Measurements from ENCODE around the gene PNN.
"Not testable (repeated sequence)": the region's sequence is repeated elsewhere in the genome, so short reads cannot be mapped to it uniquely, and the experiment has no call there.

PNN gene
- total RNA-seq: 134 to 193 (median 160) reads per million in 4 experiments

GRCh38 chr14:39174560-39175444 lies at the start of gene PNN:
Gene PNN (plus strand): TSS chr14:39175254. CDS start chr14:39175280, 26 bp downstream.
- DNase-seq: peak; percentile 95

- not testable (repeated sequence) for DNase-seq
These were observed 37.2 kb upstream of the PNN start for GRCh38 chr14:39137835-39138234.

DNA sequence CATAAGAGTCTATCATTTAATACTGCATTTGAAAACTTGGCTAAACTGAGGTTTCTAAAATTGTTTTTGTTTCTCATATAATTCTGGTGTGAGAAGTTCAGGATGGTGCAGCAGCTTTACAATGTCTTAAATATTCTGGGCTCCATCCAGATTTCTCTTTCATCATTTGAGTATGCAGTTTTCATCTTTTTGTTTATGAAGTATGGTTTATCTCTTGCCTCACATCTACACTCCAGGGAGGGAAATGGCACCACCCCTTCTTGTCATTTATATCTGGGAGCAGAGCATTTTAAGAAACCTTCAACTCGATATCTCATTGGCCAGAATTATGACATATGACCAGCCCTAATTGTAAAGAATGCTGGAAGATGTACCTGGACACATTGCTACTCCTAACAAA lies 36.6 kb upstream of the PNN start:
- no peak for DNase-seq

- DNase-seq: no peak
These were observed 34.9 kb upstream of the PNN start for GRCh38 chr14:39140170-39140569.

- DNase-seq: not testable (repeated sequence)
These were observed 33.4 kb upstream of the PNN start for GRCh38 chr14:39141623-39142022.

GRCh38 chr14:39143226-39143625 lies 31.8 kb upstream of the PNN start:
- not testable (repeated sequence) for DNase-seq

DNA sequence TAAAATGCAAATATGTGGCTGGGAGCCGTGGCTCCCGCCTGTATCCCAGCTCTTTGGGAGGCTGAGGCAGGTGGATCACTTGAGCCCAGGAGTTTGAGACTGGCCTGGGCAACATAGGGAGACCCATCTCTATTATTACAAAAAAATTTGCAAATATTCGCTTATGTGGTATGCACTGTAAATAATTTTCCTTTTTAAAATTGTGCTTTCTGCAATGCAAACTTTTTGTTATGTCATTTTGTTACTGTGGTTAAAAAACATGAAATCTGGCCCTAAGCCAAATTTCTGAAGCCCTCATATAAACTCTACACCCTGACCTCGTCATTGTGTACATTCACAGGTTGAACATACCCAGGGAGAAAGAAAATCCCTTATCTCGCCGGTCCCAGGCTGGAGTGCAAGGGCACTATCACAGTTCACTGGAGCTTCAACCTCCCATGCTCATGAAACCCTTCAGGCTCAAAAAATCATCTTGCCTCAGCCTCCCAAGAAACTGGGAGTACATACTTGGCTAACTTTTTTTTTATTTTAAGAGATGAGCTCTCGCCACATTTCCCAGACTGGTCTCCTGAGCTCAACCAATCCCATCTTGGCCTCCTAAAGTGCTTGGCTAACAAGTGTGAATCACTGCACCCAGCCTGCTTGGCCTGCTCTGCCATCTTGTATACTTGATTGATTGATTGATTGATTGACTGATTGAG lies 29.6 kb upstream of the PNN start:
- DNase-seq: no peak

GRCh38 chr14:39154594-39155189 lies 20.4 kb upstream of the PNN start:
- no peak for DNase-seq

DNA sequence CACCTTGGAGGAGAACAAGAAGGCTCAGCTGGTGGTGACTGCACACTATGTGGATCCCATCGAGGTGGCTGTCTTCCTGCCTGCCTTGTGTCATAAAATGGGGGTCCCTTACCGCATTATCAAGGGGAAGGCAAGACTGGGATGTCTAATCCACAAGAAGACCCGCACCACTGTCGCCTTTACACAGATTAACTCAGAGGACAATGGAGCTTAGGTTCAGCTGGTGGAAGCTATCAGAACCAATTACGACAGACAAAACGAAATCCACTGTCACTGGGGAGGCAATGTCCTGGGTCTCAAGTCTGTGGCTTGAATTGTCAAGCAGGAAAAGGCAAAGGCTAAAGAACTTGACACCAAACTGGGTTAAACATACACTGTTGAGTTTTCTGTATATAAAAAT lies 17.6 kb upstream of the PNN start:
- no peak for DNase-seq

- no peak for DNase-seq
These were observed 16.7 kb upstream of the PNN start for GRCh38 chr14:39158222-39158858.

DNA sequence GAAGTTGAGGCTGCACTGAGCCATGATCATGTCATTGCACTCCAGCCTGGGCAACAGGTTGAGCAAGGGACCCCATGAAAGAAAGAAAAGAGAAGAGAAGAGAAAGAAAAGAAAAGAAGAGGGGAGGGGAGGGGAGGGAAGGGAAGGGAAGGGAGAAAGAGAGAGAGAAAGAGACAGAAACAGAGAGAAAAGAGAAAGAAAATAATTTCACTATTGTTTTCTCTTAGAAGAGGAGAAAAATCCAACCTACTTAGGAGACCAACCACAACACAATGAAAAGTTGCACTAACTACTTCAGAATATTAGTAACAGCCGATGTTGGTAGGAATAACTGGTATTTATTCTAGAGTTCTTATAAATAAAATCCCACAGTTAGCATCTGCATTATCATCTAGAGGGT lies 14.6 kb upstream of the PNN start:
- no peak for DNase-seq

DNA sequence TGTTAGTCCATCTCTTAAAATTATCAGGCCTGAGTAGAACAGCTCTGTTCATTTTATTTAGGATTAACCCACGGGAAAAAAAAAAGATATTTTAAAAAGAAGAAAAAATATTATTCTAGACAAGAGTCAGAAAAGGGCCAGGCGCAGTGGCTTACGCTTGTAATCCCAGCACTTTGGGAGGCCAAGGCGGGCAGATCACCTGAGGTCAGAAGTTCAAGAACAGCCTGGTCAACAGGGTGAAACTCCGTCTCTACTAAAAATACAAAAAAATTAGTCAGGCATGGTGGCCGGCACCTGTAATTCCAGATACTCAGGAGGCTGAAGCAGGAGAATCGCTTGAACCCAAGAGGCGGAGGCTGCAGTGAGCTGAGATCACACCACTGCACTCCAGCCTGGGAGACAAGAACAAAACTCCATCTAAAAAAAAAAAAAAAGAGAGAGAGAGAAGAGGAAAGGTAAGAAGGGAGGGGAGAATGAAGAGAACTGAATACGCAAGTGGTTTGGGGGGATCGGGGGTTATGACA lies 7.2 kb upstream of the PNN start:
- not testable (repeated sequence) for DNase-seq

DNA sequence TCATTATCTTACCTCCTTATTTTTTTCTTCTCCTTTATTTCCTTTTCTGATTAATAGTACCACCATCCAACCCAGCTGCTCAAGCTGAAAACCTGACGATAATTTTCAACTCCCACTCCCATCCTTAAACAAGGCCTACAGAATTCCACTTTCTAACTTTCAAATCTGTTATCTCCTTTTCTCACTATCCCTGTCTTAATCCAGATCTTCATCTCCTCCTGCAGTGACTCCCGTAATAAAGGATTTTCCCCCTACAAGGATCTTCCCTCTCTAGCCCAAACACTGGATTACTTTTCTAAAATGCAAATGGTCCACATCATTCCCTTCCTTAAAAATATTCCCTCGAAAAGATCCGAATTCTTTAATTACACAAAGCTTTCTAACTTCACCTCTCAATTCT lies 6.5 kb upstream of the PNN start:
- no peak for DNase-seq

GRCh38 chr14:39169541-39169900 lies 5.5 kb upstream of the PNN start:
- DNase-seq: no peak

DNA sequence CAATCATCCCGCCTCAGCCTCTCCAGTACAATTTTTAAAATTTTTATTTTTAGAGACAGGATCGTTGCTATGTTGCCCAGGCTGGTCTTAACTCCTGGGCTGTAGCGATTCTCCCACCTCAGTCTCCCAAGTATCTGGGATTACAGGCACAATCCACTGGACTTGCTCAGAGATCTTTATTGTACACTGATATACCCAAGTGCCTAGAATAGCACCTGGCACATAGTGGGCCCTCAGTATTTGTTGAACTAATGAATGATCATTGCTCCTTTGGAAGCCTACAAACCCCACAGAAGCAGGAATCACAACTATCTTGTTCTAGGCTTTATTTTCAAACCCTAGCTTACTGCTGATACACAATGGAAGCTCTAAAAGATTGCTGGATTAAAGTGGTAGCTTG lies 1.9 kb upstream of the PNN start:
- no peak for DNase-seq

- peak; percentile 20 for DNase-seq
These were observed 600 bp downstream of the PNN start for GRCh38 chr14:39175445-39176262.

DNA sequence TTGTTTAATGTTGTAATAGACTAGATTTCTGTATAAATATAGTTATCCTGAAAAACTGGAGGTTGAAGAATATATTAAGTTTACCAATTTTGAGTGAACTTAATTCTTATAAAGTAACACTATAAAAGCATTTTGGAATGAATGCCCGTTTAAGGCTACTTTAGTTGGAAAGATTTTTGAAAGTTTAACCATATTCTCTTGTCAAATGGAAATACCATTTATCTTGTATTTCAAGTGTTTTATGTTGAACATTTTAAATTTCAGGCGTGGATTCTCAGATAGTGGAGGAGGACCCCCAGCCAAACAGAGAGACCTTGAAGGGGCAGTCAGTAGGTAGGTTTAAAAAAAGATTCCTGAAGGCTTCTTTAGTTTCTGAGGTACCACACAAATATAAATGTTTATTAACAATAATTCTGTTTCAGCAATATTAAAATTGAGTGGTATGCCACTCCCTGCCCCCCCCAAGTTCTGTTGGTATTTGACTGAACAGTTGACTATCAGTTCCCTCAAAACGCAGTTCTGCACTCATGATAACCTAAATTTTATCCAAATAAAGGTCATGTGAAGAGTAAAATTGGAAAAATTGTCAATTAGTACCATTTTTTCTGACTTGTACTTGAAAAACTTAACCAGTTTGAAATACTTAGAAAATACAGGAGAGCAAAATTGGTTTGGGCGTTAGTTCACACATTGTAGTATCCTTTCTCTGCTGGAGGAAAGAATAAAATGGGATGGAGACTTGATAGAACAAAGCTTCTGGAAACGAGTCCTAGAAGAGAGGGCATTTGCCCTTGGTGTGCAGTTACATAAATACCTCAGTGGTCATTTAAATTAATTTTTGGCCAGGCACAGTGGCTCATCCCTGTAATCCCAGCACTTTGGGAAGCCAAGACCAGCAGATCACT lies 1.5 kb downstream of the PNN start:
- DNase-seq: no peak

DNA sequence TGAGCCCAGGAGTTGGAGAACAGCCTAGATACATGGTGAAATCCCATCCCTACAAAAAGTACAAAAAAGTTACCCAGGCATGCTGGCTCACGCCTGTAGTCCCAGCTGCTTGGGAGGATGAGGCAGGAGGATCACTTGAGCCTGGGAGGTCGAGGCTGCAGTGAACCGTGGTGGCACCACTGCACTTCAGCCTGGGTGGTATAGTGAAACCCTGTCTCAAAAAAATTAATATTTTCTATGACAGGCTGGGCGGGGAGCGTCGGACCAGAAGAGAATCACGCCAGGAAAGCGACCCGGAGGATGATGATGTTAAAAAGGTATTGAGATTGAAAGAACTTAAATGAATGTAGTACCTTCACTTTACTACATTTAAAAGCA lies 2.1 kb downstream of the PNN start:
- no peak for DNase-seq

GRCh38 chr14:39179042-39179441 lies 4.0 kb downstream of the PNN start:
- DNase-seq: no peak

DNA sequence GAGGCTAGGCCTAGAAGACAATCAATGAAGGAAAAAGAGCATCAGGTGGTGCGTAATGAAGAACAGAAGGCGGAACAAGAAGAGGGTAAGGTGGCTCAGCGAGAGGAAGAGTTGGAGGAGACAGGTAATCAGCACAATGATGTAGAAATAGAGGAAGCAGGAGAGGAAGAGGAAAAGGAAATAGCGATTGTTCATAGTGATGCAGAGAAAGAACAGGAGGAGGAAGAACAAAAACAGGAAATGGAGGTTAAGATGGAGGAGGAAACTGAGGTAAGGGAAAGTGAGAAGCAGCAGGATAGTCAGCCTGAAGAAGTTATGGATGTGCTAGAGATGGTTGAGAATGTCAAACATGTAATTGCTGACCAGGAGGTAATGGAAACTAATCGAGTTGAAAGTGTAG lies 5.5 kb downstream of the PNN start:
- DNase-seq: no peak
